HEK293 (cell line): ENCODE results near the gene GIT1.

Source experiments
- BCL11B ChIP-seq: fragments of 450-650 bp; formaldehyde crosslinking; IDR thresholded peaks from 2 replicates; pipeline ENCODE4 v1.5.1; 2016; ENCODE audit warnings: low read depth, missing biosample characterization, missing genetic modification characterization
- EGR2 ChIP-seq: fragments of 450-650 bp; formaldehyde crosslinking; IDR thresholded peaks from 2 replicates; pipeline ENCODE4 v1.5.1; 2016; ENCODE audit warnings: low read depth, missing biosample characterization, missing genetic modification characterization
- GLIS1 ChIP-seq: fragments of 450-650 bp; formaldehyde crosslinking; IDR thresholded peaks from 2 replicates; pipeline ENCODE4 v1.5.1; 2016; ENCODE audit warnings: missing biosample characterization, missing genetic modification characterization
- GLIS2 ChIP-seq: fragments of 450-650 bp; formaldehyde crosslinking; IDR thresholded peaks from 2 replicates; pipeline ENCODE4 v1.5.1; 2016; ENCODE audit warnings: missing biosample characterization, missing genetic modification characterization
- KLF10 ChIP-seq: fragments of 450-650 bp; IDR thresholded peaks from 2 replicates; pipeline ENCODE4 v1.5.1; 2018; ENCODE audit warnings: missing biosample characterization, mild to moderate bottlenecking, missing genetic modification characterization
- KLF8 ChIP-seq: fragments of 450-650 bp; formaldehyde crosslinking; IDR thresholded peaks from 2 replicates; pipeline ENCODE4 v1.5.1; 2016; ENCODE audit warnings: missing biosample characterization, missing genetic modification characterization
- PATZ1 ChIP-seq: fragments of 450-650 bp; formaldehyde crosslinking; IDR thresholded peaks from 2 replicates; pipeline ENCODE4 v1.5.1; 2016; ENCODE audit warnings: missing biosample characterization, missing genetic modification characterization
- SALL2 ChIP-seq: fragments of 450-650 bp; formaldehyde crosslinking; IDR thresholded peaks from 2 replicates; pipeline ENCODE4 v1.5.0; 2017; ENCODE audit warnings: missing biosample characterization, mild to moderate bottlenecking, missing genetic modification characterization, borderline replicate concordance
- SCRT1 ChIP-seq: fragments of 450-650 bp; formaldehyde crosslinking; IDR thresholded peaks from 2 replicates; pipeline ENCODE4 v1.5.1; 2016; ENCODE audit warnings: missing biosample characterization, missing genetic modification characterization, borderline replicate concordance
- ZBTB10 ChIP-seq: fragments of 450-650 bp; formaldehyde crosslinking; IDR thresholded peaks from 2 replicates; pipeline ENCODE4 v1.5.1; 2016; ENCODE audit warnings: missing biosample characterization, missing genetic modification characterization
- ZBTB11 ChIP-seq: fragments of 450-650 bp; formaldehyde crosslinking; conservative IDR thresholded peaks from 2 replicates; pipeline ENCODE4 v1.5.1; 2016; ENCODE audit warnings: low read depth, missing biosample characterization, missing genetic modification characterization
- ZNF10 ChIP-seq: fragments of 450-650 bp; formaldehyde crosslinking; IDR thresholded peaks from 2 replicates; pipeline ENCODE4 v1.5.1; 2017; ENCODE audit warnings: missing biosample characterization, missing genetic modification characterization
- ZNF121 ChIP-seq: fragments of 450-650 bp; formaldehyde crosslinking; IDR thresholded peaks from 2 replicates; pipeline ENCODE4 v1.5.1; 2016; ENCODE audit warnings: missing biosample characterization, missing genetic modification characterization
- ZNF132 ChIP-seq: fragments of 450-650 bp; formaldehyde crosslinking; IDR thresholded peaks from 2 replicates; pipeline ENCODE4 v1.5.1; 2017; ENCODE audit warnings: missing biosample characterization, missing genetic modification characterization, borderline replicate concordance
- ZNF133 ChIP-seq: fragments of 450-650 bp; formaldehyde crosslinking; IDR thresholded peaks from 2 replicates; pipeline ENCODE4 v1.5.1; 2016; ENCODE audit warnings: missing biosample characterization, missing genetic modification characterization
- ZNF157 ChIP-seq: fragments of 450-650 bp; formaldehyde crosslinking; IDR thresholded peaks from 2 replicates; pipeline ENCODE4 v1.5.1; 2016; ENCODE audit warnings: missing biosample characterization, missing genetic modification characterization
- ZNF18 ChIP-seq: fragments of 450-650 bp; formaldehyde crosslinking; IDR thresholded peaks from 2 replicates; pipeline ENCODE4 v1.5.1; 2016; ENCODE audit warnings: missing biosample characterization, missing genetic modification characterization
- ZNF26 ChIP-seq: fragments of 450-650 bp; formaldehyde crosslinking; IDR thresholded peaks from 2 replicates; pipeline ENCODE4 v1.5.1; 2016; ENCODE audit warnings: missing biosample characterization, missing genetic modification characterization
- ZNF398 ChIP-seq: fragments of 450-650 bp; formaldehyde crosslinking; IDR thresholded peaks from 2 replicates; pipeline ENCODE4 v1.5.1; 2017; ENCODE audit warnings: missing biosample characterization, missing genetic modification characterization
- ZNF561 ChIP-seq: fragments of 450-650 bp; IDR thresholded peaks from 2 replicates; pipeline ENCODE4 v1.5.1; 2018; ENCODE audit warnings: missing biosample characterization, missing genetic modification characterization, borderline replicate concordance
- ZNF654 ChIP-seq: fragments of 450-650 bp; formaldehyde crosslinking; IDR thresholded peaks from 2 replicates; pipeline ENCODE4 v1.5.1; 2016; ENCODE audit warnings: low read depth, missing biosample characterization, missing genetic modification characterization
- ZNF677 ChIP-seq: fragments of 450-650 bp; IDR thresholded peaks from 2 replicates; pipeline ENCODE4 v1.5.0; 2018; ENCODE audit warnings: missing biosample characterization, mild to moderate bottlenecking, missing genetic modification characterization, moderate library complexity

GIT1 gene

GRCh38 chr17:29566473-29567303 lies 22.8 kb downstream of the GIT1 start, which contains the start of gene ABHD15 (continued):
- 0 out of 2 replicates have a peak, but pooled peaks have one; percentile 24 for TF ChIP-seq ZNF561
- TF ChIP-seq ZNF157 (tag by site-specific recombination), result no peak
- no peak for TF ChIP-seq ZNF654 (tag by site-specific recombination)
- no peak for TF ChIP-seq ZBTB10 (tag by site-specific recombination)
- TF ChIP-seq GLIS2 (tag by site-specific recombination), result peak; percentile 70
- no peak for TF ChIP-seq ZNF10 (tag by site-specific recombination)
- peak; percentile 90 for TF ChIP-seq SCRT1 (tag by site-specific recombination)
- no peak for TF ChIP-seq SALL2
- no peak for TF ChIP-seq ZNF18 (tag by site-specific recombination)
- TF ChIP-seq ZNF26 (tag by site-specific recombination), result no peak
- peak; percentile 39; the same call in 1 of the 2 replicates for TF ChIP-seq EGR2 (tag by site-specific recombination)
- no peak for TF ChIP-seq BCL11B (tag by site-specific recombination)
- TF ChIP-seq ZNF677 (tag by site-specific recombination), result 0 out of 2 replicates have a peak, but pooled peaks have one; percentile 32
- peak; percentile 71; the same call in 1 of the 2 replicates for TF ChIP-seq ZNF121
- TF ChIP-seq PATZ1, result peak; percentile 55
- TF ChIP-seq KLF8 (tag by site-specific recombination), result 0 out of 2 replicates have a peak, but pooled peaks have one; percentile 33
- peak; percentile 79 for TF ChIP-seq ZNF398
- peak; percentile 43 for TF ChIP-seq ZBTB11
- no peak for TF ChIP-seq KLF10 (tag by site-specific recombination)
- TF ChIP-seq ZNF132, result no peak
- peak; percentile 69; the same call in 1 of the 2 replicates for TF ChIP-seq GLIS1 (tag by site-specific recombination)
- no peak for TF ChIP-seq ZNF133 (tag by site-specific recombination)
